Measurements from ENCODE around the gene CHL1.

- no peak for TF ChIP-seq POLR2A (IDR thresholded peaks at IDR 0.05)
- TF ChIP-seq, protein P1, sequence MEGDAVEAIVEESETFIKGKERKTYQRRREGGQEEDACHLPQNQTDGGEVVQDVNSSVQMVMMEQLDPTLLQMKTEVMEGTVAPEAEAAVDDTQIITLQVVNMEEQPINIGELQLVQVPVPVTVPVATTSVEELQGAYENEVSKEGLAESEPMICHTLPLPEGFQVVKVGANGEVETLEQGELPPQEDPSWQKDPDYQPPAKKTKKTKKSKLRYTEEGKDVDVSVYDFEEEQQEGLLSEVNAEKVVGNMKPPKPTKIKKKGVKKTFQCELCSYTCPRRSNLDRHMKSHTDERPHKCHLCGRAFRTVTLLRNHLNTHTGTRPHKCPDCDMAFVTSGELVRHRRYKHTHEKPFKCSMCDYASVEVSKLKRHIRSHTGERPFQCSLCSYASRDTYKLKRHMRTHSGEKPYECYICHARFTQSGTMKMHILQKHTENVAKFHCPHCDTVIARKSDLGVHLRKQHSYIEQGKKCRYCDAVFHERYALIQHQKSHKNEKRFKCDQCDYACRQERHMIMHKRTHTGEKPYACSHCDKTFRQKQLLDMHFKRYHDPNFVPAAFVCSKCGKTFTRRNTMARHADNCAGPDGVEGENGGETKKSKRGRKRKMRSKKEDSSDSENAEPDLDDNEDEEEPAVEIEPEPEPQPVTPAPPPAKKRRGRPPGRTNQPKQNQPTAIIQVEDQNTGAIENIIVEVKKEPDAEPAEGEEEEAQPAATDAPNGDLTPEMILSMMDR (IDR thresholded peaks at IDR 0.05) = no peak
Observed at GRCh38 chr3:312911-313310, 116.3 kb downstream of the CHL1 start.

All from esophagus squamous epithelium (tissue), 4 donors.